Hepatocyte (in vitro differentiated cells): ENCODE data around the gene ARID3A.

Experiments used
- EZH2phosphoT487 ChIP-seq: fragments of 200-600 bp; sonication (generic); IDR thresholded peaks from one replicate; pipeline ENCODE4 v1.6.1; 2018; ENCODE audit warnings: antibody characterized with exemption, mild to moderate bottlenecking, low read depth, moderate library complexity; ENCODE audit not compliant: unreplicated experiment, severe bottlenecking
- TF ChIP-seq, protein P1 (sequence below): fragments of 200-600 bp; sonication (generic); IDR thresholded peaks from 2 replicates; pipeline ENCODE4 v1.5.1; 2016; ENCODE audit warnings: antibody characterized with exemption, mild to moderate bottlenecking; ENCODE audit not compliant: poor library complexity

DNA sequence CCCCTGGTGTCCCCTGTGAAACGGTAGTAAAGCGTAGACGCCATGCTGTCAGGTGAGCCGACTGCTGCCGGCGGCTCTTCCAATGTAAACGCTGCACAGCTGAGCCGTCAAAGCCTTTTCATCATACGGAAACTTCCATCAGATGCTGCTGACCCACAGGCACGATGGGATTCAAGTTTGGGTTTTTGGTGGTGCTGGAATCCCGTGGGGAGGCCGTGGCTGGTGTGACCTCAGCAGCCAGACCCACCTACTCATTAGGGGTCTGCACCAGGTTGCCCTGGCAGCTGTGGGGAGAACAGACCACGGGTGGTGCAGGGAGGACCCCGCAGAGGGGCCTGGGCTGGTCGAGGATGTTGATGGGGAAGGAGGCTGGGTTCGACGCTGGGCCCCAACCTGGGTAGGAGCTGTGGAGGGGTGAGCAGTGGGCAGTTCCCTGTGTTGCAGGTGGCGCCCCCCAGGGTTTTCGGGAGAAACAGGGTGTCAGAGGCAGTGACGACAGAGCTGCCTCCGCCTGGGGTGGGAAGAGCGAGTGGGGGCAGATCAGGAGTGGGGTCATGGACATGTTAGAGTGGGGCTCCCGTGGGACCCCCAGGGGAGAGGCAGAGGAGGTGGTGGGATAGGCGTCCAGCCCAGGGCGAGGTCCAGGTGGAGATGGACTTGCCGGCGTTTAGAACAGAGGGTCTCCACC is 81.0 kb downstream of the ARID3A start:
- TF ChIP-seq, protein P1, sequence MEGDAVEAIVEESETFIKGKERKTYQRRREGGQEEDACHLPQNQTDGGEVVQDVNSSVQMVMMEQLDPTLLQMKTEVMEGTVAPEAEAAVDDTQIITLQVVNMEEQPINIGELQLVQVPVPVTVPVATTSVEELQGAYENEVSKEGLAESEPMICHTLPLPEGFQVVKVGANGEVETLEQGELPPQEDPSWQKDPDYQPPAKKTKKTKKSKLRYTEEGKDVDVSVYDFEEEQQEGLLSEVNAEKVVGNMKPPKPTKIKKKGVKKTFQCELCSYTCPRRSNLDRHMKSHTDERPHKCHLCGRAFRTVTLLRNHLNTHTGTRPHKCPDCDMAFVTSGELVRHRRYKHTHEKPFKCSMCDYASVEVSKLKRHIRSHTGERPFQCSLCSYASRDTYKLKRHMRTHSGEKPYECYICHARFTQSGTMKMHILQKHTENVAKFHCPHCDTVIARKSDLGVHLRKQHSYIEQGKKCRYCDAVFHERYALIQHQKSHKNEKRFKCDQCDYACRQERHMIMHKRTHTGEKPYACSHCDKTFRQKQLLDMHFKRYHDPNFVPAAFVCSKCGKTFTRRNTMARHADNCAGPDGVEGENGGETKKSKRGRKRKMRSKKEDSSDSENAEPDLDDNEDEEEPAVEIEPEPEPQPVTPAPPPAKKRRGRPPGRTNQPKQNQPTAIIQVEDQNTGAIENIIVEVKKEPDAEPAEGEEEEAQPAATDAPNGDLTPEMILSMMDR: no peak
- TF ChIP-seq EZH2phosphoT487: no peak
